Uterus (tissue), 2 donors: ENCODE measurements around the gene MAP4K5.

Experiments used
- CTCF ChIP-seq, 4 experiments: fragments of 200-600 bp in 2 of 4; fragments of 450-650 bp in 2 of 4; sonication (generic) in 2 of 4; IDR thresholded peaks; one replicate each; pipeline ENCODE4 v1.5.1; 2016 to 2019; ENCODE audit warnings: antibody characterized with exemption in 4 of 4, mild to moderate bottlenecking in 2 of 4, moderate library complexity in 1 of 4
- POLR2A ChIP-seq, 2 donors: fragments of 450-650 bp; IDR thresholded peaks; one replicate each; pipeline ENCODE4 v1.6.1; 2016; ENCODE audit warnings: antibody characterized with exemption in 2 of 2, mild to moderate bottlenecking in 1 of 2, moderate library complexity in 1 of 2

- TF ChIP-seq CTCF (IDR thresholded peaks at IDR 0.05) (no peak), POLR2A (IDR thresholded peaks at IDR 0.05) (no peak)
Measured at GRCh38 chr14:50534416-50534815, 2.0 kb upstream of the MAP4K5 start.
